ENCODE data around the gene DNAJB11.

DNA sequence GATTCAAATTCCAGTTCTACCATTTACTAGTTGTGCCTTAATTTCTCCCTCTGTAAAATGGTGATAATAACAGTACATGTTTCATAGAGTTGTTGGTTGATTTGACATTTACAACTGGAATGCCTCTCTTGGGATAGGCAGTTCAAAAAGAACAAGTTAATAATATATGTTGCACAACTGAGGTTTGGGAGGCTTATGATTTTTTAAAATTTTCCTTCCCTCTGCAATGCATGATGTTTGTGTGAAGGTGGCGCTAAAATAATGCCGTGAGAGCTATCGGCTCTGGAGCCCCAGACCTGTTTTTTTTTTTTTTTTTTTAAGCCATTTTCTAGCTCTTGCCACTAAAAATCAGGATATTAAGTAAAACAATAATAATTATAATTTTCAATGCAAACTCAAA is 18.6 kb downstream of the DNAJB11 start:
- TF ChIP-seq POLR2A (IDR thresholded peaks at IDR 0.05), result no peak
- TF ChIP-seq, protein P1, sequence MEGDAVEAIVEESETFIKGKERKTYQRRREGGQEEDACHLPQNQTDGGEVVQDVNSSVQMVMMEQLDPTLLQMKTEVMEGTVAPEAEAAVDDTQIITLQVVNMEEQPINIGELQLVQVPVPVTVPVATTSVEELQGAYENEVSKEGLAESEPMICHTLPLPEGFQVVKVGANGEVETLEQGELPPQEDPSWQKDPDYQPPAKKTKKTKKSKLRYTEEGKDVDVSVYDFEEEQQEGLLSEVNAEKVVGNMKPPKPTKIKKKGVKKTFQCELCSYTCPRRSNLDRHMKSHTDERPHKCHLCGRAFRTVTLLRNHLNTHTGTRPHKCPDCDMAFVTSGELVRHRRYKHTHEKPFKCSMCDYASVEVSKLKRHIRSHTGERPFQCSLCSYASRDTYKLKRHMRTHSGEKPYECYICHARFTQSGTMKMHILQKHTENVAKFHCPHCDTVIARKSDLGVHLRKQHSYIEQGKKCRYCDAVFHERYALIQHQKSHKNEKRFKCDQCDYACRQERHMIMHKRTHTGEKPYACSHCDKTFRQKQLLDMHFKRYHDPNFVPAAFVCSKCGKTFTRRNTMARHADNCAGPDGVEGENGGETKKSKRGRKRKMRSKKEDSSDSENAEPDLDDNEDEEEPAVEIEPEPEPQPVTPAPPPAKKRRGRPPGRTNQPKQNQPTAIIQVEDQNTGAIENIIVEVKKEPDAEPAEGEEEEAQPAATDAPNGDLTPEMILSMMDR (IDR thresholded peaks at IDR 0.05), result no peak
